ENCODE data around the gene ZNF19.

- no peak for TF ChIP-seq EZH2 (IDR thresholded peaks at IDR 0.05; ENCODE audit: low read depth, low read length, severe bottlenecking)
- no peak for TF ChIP-seq CTCF (IDR thresholded peaks at IDR 0.05; ENCODE audit: control extremely low read depth in 1 of 3, insufficient read depth in 1 of 3, low read depth in 1 of 3, low read length in 3 of 3)
- TF ChIP-seq HDAC2 (IDR thresholded peaks at IDR 0.05; ENCODE audit: borderline replicate concordance in 1 of 2, low read depth in 2 of 2, low read length in 2 of 2) = peak in 1 of 2 experiments; percentile 77; a peak in 1 of 4 replicates
- TF ChIP-seq TCF12 (IDR thresholded peaks at IDR 0.05; ENCODE audit: low read depth, low read length) = no peak
These were observed 4.9 kb downstream of the ZNF19 start for GRCh38 chr16:71484006-71484893.

Measured in H1 (cell line).